ENCODE data around the gene PPP1R1C. TPM values are rescaled to one million over a fixed set of nuclear protein-coding genes. Genes with fewer than 3 reads are reported as not detected.

Gene PPP1R1C
- total RNA-seq, 1 donor from 2014 or later, result 0.50 TPM

DNA sequence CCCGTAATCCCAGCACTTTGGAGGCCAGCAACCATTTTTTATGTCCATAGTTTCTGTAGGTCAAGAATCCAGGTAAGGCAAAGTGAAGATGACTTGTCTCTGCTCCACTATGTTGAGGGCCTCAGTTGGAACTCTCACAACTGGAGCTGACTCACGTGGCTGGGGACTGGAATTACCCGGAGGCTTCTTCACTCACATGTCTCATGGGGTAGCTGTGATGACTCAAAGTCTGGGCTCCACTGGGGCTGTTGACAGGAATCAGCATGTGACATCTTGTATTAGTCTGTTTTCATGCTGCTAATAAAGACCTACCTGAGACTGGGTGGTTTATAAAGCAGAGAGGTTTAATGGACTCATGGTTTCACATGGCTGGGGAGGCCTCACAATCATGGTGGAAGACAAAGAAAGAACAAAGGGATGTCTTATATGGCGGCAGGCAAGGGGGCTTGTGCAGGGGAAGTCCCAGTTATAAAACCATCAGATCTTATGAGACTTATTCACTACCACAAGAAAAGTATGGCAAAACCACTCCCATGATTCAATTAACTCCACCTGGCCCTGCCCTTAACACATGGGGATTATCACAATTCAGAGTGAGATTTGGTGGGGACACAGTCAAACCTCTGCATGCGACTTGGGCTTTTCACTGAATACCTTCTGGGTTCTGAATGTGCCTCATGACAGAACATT is 7.8 kb upstream of the PPP1R1C start:
- DNase-seq (ENCODE audit: low read depth) (no peak), FAIRE-seq (no peak)
- H3K27ac ChIP-seq (ENCODE audit: low read depth, low read length), result no peak overlapping the region

DNA sequence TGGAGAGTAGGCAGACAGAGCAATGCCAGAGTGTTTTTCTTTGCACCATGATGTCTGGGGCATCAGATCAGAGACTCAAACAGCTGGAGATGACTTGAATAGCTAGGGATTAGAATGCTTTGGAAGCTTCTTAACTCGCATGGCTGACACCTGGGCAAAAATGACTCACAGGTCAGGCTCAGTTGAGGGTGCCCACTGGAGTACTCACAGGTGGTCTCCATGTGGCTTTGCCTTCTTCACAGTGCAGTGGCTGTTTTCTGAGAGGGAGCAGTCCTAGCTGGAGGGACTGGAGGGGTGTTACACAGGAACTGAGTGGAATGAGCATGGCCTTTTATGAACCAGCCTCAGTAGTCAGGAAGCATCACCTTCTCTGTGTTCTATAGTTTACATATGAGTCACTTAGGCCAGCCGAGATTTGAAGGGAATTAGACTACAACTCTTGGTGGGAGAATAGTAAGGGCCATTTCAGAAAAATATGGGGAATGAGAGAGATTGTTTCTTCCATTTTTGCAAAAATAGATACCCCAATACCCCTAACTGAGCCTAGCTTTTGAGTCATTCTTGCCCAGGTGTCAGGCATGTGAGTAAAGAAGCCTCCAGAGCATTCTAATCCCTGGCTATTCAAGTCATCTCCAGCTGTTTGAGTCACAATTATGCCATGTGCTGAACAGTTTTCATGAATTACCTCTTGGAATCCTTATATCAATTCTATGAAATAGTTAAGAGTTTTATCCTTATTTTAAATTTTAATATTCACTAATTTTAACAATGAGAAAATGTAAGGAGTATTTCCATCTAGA is 7.1 kb upstream of the PPP1R1C start:
- Histone ChIP-seq H4K20me1 (ENCODE audit: insufficient read depth, low read length) (no peaks in the 10 kb centered on the region), H3K9me3 (ENCODE audit: insufficient read depth, low read depth, low read length) (no peaks in the 10 kb centered on the region), H3K27me3 (ENCODE audit: insufficient read depth, low read length) (no peaks in the 10 kb centered on the region), H3K9ac (ENCODE audit: low read length) (no peak overlapping the region), H3K4me3 (ENCODE audit: insufficient read depth, low read depth, low read length) (no peak overlapping the region), H3K27ac (ENCODE audit: low read depth, low read length) (no peak overlapping the region), H2AFZ (ENCODE audit: low read depth, low read length) (no peak overlapping the region), H3K79me2 (ENCODE audit: insufficient read depth, low read length) (no peaks in the 10 kb centered on the region), H3K4me2 (ENCODE audit: low read length) (no peak overlapping the region), H3K36me3 (ENCODE audit: insufficient read depth, low read length) (no peaks in the 10 kb centered on the region), H3K4me1 (ENCODE audit: insufficient read depth, low read length) (peaks cover 3% of the 10 kb centered on the region)
- peaks cover 9% of the 10 kb centered on the region for H3K4me1 Mint-ChIP-seq (ENCODE audit: low read depth, unreplicated experiment)
- no peaks in the 10 kb centered on the region for H3K9me3 Mint-ChIP-seq (ENCODE audit: unreplicated experiment)
- H3K27me3 Mint-ChIP-seq (ENCODE audit: low read depth, unreplicated experiment), result no peaks in the 10 kb centered on the region
- H3K27ac Mint-ChIP-seq (ENCODE audit: unreplicated experiment), result no peak overlapping the region
- H3K36me3 Mint-ChIP-seq (ENCODE audit: low read depth, unreplicated experiment), result no peaks in the 10 kb centered on the region
- TF ChIP-seq, protein P1, sequence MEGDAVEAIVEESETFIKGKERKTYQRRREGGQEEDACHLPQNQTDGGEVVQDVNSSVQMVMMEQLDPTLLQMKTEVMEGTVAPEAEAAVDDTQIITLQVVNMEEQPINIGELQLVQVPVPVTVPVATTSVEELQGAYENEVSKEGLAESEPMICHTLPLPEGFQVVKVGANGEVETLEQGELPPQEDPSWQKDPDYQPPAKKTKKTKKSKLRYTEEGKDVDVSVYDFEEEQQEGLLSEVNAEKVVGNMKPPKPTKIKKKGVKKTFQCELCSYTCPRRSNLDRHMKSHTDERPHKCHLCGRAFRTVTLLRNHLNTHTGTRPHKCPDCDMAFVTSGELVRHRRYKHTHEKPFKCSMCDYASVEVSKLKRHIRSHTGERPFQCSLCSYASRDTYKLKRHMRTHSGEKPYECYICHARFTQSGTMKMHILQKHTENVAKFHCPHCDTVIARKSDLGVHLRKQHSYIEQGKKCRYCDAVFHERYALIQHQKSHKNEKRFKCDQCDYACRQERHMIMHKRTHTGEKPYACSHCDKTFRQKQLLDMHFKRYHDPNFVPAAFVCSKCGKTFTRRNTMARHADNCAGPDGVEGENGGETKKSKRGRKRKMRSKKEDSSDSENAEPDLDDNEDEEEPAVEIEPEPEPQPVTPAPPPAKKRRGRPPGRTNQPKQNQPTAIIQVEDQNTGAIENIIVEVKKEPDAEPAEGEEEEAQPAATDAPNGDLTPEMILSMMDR (IDR thresholded peaks at IDR 0.05; ENCODE audit: insufficient read depth, low read depth, low read length), result no peak
- TF ChIP-seq EZH2 (IDR thresholded peaks at IDR 0.05; ENCODE audit: insufficient read depth, low read length), result no peak
- no peak overlapping the region for H3K4me3 Mint-ChIP-seq (ENCODE audit: unreplicated experiment)
- FAIRE-seq, result no peak
- DNase-seq (ENCODE audit: low read depth), result peak; percentile 34

More for the DNA sequence above, 7.8 kb upstream of the PPP1R1C start:
- Histone ChIP-seq H4K20me1 (ENCODE audit: insufficient read depth, low read length) (no peaks in the 10 kb centered on the region), H3K4me3 (ENCODE audit: insufficient read depth, low read depth, low read length) (no peak overlapping the region), H3K79me2 (ENCODE audit: insufficient read depth, low read length) (no peaks in the 10 kb centered on the region), H3K4me1 (ENCODE audit: insufficient read depth, low read length) (peaks cover 3% of the 10 kb centered on the region), H3K27me3 (ENCODE audit: insufficient read depth, low read length) (no peaks in the 10 kb centered on the region), H3K9ac (ENCODE audit: low read length) (no peak overlapping the region), H2AFZ (ENCODE audit: low read depth, low read length) (no peak overlapping the region), H3K9me3 (ENCODE audit: insufficient read depth, low read depth, low read length) (no peaks in the 10 kb centered on the region), H3K4me2 (ENCODE audit: low read length) (no peak overlapping the region), H3K36me3 (ENCODE audit: insufficient read depth, low read length) (no peaks in the 10 kb centered on the region)
- Mint-ChIP-seq H3K9me3 (ENCODE audit: unreplicated experiment) (no peaks in the 10 kb centered on the region), H3K4me3 (ENCODE audit: unreplicated experiment) (no peak overlapping the region), H3K27me3 (ENCODE audit: low read depth, unreplicated experiment) (no peaks in the 10 kb centered on the region), H3K36me3 (ENCODE audit: low read depth, unreplicated experiment) (no peaks in the 10 kb centered on the region), H3K27ac (ENCODE audit: unreplicated experiment) (peak overlapping the region; percentile 5), H3K4me1 (ENCODE audit: low read depth, unreplicated experiment) (peaks cover 9% of the 10 kb centered on the region)
- TF ChIP-seq, protein P1 (IDR thresholded peaks at IDR 0.05; ENCODE audit: insufficient read depth, low read depth, low read length), result no peak
- no peak for TF ChIP-seq EZH2 (IDR thresholded peaks at IDR 0.05; ENCODE audit: insufficient read depth, low read length)
